Spleen (tissue), 7 donors: ENCODE data around the gene VSIG4.

ENCODE experiments used
- POLR2A ChIP-seq, 3 donors: fragments of 450-650 bp; IDR thresholded peaks; one replicate each; pipeline ENCODE4 v1.5.1; 2017; ENCODE audit warnings: antibody characterized with exemption in 3 of 3, mild to moderate bottlenecking in 1 of 3
- POLR2AphosphoS5 ChIP-seq, 3 donors: sonication (generic); formaldehyde crosslinking; IDR thresholded peaks; one replicate each; pipeline ENCODE4 v1.5.1; 2017; ENCODE audit warnings: antibody characterized with exemption in 3 of 3
- TF ChIP-seq, protein P1 (sequence below), 11 experiments: fragments of 200-600 bp in 7 of 11; fragments of 450-650 bp in 4 of 11; sonication (generic) in 4 of 11; IDR thresholded peaks in 8 of 11; conservative IDR thresholded peaks in 3 of 11; 1 replicate in 7 of 11; 2 replicates in 4 of 11; pipeline versions ENCODE4 v1.4.0 to v1.8.0; 2016 to 2021; ENCODE audit warnings: antibody characterized with exemption in 11 of 11, inconsistent platforms in 4 of 11, mild to moderate bottlenecking in 1 of 11
- donor health status: DM: no; HTN: no; CAD: no; lungs with moderate emphysema.
- donor health status: DM: no; HTN: no; CAD: no.
- donor health status: DM: no; HTN: no; CAD: no.

DNA sequence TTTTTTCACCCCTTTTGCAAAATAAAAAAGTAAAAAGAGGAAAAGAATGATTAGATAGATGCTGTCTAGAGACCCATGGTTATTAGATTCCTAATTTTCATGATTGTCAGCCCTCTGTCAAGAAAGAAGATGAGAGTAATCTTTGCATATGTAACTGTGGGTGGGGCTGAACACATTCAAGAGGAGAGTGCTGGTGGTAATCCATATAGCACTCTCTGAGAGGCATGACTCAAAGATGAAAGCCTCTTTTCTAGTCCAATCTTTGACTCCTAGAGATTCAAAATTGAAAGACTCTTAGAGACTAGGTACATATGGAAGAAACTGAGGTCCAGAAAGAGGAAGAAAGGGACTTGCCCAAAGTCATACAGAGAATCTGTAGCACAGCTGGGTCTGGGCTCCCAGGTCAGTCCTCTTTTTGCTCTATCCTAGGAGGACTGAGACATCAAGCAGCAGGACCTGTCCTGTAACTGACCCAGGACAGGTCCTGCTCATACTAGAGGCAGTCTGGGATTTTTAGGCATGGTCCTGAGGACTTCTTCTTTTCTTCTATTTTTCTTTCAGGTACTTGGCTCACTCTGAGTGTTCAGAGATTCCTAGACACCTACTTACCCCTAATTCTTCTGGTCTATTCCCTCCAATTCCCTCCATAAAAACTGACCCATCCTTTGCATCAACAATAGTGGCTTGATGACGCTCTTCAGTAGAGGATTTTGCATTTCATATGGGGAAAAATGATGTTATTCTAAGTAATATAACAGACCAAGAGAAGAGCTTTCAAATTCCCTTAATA lies 23.8 kb downstream of the VSIG4 start:
- TF ChIP-seq, protein P1, sequence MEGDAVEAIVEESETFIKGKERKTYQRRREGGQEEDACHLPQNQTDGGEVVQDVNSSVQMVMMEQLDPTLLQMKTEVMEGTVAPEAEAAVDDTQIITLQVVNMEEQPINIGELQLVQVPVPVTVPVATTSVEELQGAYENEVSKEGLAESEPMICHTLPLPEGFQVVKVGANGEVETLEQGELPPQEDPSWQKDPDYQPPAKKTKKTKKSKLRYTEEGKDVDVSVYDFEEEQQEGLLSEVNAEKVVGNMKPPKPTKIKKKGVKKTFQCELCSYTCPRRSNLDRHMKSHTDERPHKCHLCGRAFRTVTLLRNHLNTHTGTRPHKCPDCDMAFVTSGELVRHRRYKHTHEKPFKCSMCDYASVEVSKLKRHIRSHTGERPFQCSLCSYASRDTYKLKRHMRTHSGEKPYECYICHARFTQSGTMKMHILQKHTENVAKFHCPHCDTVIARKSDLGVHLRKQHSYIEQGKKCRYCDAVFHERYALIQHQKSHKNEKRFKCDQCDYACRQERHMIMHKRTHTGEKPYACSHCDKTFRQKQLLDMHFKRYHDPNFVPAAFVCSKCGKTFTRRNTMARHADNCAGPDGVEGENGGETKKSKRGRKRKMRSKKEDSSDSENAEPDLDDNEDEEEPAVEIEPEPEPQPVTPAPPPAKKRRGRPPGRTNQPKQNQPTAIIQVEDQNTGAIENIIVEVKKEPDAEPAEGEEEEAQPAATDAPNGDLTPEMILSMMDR (IDR thresholded peaks at IDR 0.05 in 8 of 11, conservative IDR thresholded peaks at IDR 0.05 in 3 of 11), result no peak
- TF ChIP-seq POLR2AphosphoS5 (IDR thresholded peaks at IDR 0.05), result no peak
- no peak for TF ChIP-seq POLR2A (IDR thresholded peaks at IDR 0.05)
